Endothelial cell of umbilical vein (primary cell): ENCODE results near the gene PPP1R9A. TPM values are rescaled to one million over a fixed set of nuclear protein-coding genes. Genes with fewer than 3 reads are reported as not detected.

Source experiments
- BruUV-seq: library from RNA; stranded (reverse); fragments of 400-500 nt; replicated peaks from 2 replicates; lab custom pipeline; 2021; lab: Mats Ljungman, UMichigan
- CTCF ChIA-PET: fragments of 300-600, 350-600 bp; sonication (Branson Sonifier 250); formaldehyde crosslinking; loops from one replicate; lab custom pipeline; 2021; ENCODE audit warnings: antibody characterized with exemption, inconsistent platforms; lab: Charles Lee
- POLR2A ChIA-PET: fragments of 300-600, 350-600 bp; sonication (Branson Sonifier 250); formaldehyde crosslinking; loops from one replicate; lab custom pipeline; 2021; ENCODE audit warnings: antibody characterized with exemption, inconsistent platforms; lab: Charles Lee
- DNase-seq: peaks from one replicate; pipeline ENCODE4 v3.0.0-alpha.2; 2011; ENCODE audit warnings: low read depth, low spot score
- FAIRE-seq: peaks from 2 replicates; lab custom pipeline; 2011; peaks lifted over from hg19 to GRCh38; lab: Jason Lieb, UNC
- H2AFZ ChIP-seq: 2 replicates; pipeline ENCODE4 v1.6.0; 2012; ENCODE audit warnings: low read depth, low read length, control low read depth, inconsistent platforms
- H3K27ac ChIP-seq: 2 replicates; pipeline ENCODE4 v1.5.1; 2011; ENCODE audit warnings: low read depth, mild to moderate bottlenecking, control low read depth, low read length, moderate library complexity; ENCODE audit not compliant: insufficient read depth
- H3K27me3 ChIP-seq, 2 experiments: 2 replicates each; pipeline versions ENCODE4 v1.6.0 to v1.6.1; 2011; ENCODE audit warnings: low read length in 2 of 2, mixed read lengths in 1 of 2; ENCODE audit not compliant: control insufficient read depth in 2 of 2, insufficient read depth in 2 of 2
- H3K36me3 ChIP-seq, 2 experiments: 2 replicates in 1 of 2; 3 replicates in 1 of 2; pipeline ENCODE4 v1.5.1; 2011; ENCODE audit warnings: low read length in 2 of 2, mild to moderate bottlenecking in 1 of 2, moderate library complexity in 1 of 2; ENCODE audit not compliant: control insufficient read depth in 2 of 2, insufficient read depth in 2 of 2; ENCODE audit errors: extremely low read depth in 1 of 2
- H3K4me1 ChIP-seq: 3 replicates; pipeline ENCODE4 v1.5.1; 2011; ENCODE audit warnings: mild to moderate bottlenecking, low read length; ENCODE audit not compliant: control insufficient read depth, insufficient read depth; ENCODE audit errors: extremely low read depth
- H3K4me2 ChIP-seq: 2 replicates; pipeline ENCODE4 v1.6.1; 2011; ENCODE audit warnings: low read length, control low read depth, mixed read lengths; ENCODE audit not compliant: insufficient read depth
- H3K4me3 ChIP-seq, 3 experiments: fragments of 200-600 bp in 1 of 3; sonication (generic), shearing (Covaris generic) in 1 of 3; replicated peaks in 1 of 3; 2 replicates each; pipeline ENCODE4 v1.5.1; 2011 to 2016; ENCODE audit warnings: control low read depth in 3 of 3, low read length in 3 of 3, mild to moderate bottlenecking in 2 of 3, inconsistent platforms in 1 of 3, low read depth in 1 of 3, moderate library complexity in 1 of 3; ENCODE audit not compliant: insufficient read depth in 1 of 3
- H3K79me2 ChIP-seq: 2 replicates; pipeline ENCODE4 v1.6.0; 2012; ENCODE audit warnings: low read length, inconsistent platforms; ENCODE audit not compliant: control insufficient read depth, insufficient read depth
- H3K9ac ChIP-seq: replicated peaks from 2 replicates; pipeline ENCODE3; 2011; ENCODE audit warnings: low read length, control low read depth; ENCODE audit not compliant: insufficient read depth; ENCODE audit errors: extremely low read depth
- H3K9me1 ChIP-seq: replicated peaks from 3 replicates; pipeline ENCODE4 v1.6.0; 2011; ENCODE audit warnings: mild to moderate bottlenecking, low read length; ENCODE audit not compliant: control insufficient read depth, insufficient read depth; ENCODE audit errors: extremely low read depth
- H3K9me3 ChIP-seq: replicated peaks from 2 replicates; pipeline ENCODE4 v1.5.1; 2012; ENCODE audit warnings: low read length, inconsistent platforms; ENCODE audit not compliant: control insufficient read depth, insufficient read depth
- H4K20me1 ChIP-seq: replicated peaks from 2 replicates; pipeline ENCODE3; 2011; ENCODE audit warnings: mild to moderate bottlenecking, low read length; ENCODE audit not compliant: control insufficient read depth, insufficient read depth; ENCODE audit errors: extremely low read depth
- EZH2 ChIP-seq: IDR thresholded peaks from 2 replicates; pipeline ENCODE4 v1.6.1; 2012; ENCODE audit warnings: borderline replicate concordance, low read depth, mild to moderate bottlenecking, moderate library complexity, low read length, inconsistent platforms; ENCODE audit not compliant: severe bottlenecking
- FOS ChIP-seq: IDR thresholded peaks from 2 replicates; pipeline ENCODE4 v1.6.1; 2011; ENCODE audit warnings: mild to moderate bottlenecking, low read length, moderate library complexity, borderline replicate concordance; ENCODE audit not compliant: insufficient read depth
- GATA2 ChIP-seq: IDR thresholded peaks from 2 replicates; pipeline ENCODE4 v1.7.0; 2011; ENCODE audit warnings: low read depth, mild to moderate bottlenecking, moderate library complexity, mixed read lengths, low read length; ENCODE audit not compliant: insufficient read length, insufficient read depth
- JUN ChIP-seq: IDR thresholded peaks from 2 replicates; pipeline ENCODE4 v1.6.1; 2011; ENCODE audit warnings: borderline replicate concordance, low read depth; ENCODE audit not compliant: insufficient read length, insufficient read depth
- POLR2A ChIP-seq: IDR thresholded peaks from 2 replicates; pipeline ENCODE4 v1.6.1; 2012; ENCODE audit warnings: low read depth, mild to moderate bottlenecking, control low read depth, low read length
- POLR2AphosphoS5 ChIP-seq: IDR thresholded peaks from 2 replicates; pipeline ENCODE4 v1.6.1; 2012; ENCODE audit warnings: low read depth, mild to moderate bottlenecking, control low read depth, low read length, moderate library complexity; ENCODE audit not compliant: insufficient read depth
- dilution Hi-C: fragments of 300-500 bp; cut with MboI; formaldehyde crosslinking; loops from one replicate; pipeline ENCODE4 v1.15.0; 2019; ENCODE audit warnings: low sequenced_read_pairs; ENCODE audit not compliant: extremely low pct_ligation_motif_present
- intact Hi-C: fragments of 100-400 bp; cut with micrococcal nuclease; formaldehyde crosslinking; loops from one replicate; pipeline ENCODE4 v1.10.0; 2022
- polyA plus RNA-seq, 4 experiments: library from polyadenylated mRNA; depleted of rRNA in 3 of 4; stranded (reverse) in 3 of 4; unstranded in 1 of 4; fragments of >200 nt; gene quantifications; 2 replicates each; pipeline versions ENCODE4 v1.2.1 to v1.2.3, GENCODE V29; 2011 to 2012; ENCODE audit warnings: missing spikeins in 1 of 4
- total RNA-seq: library from RNA; stranded (reverse); gene quantifications from 2 replicates; pipeline ENCODE4 v1.2.3, GENCODE V29; 2021
- TF ChIP-seq, protein P1 (sequence below): IDR thresholded peaks from 2 replicates; pipeline ENCODE4 v1.6.1; 2011; ENCODE audit not compliant: insufficient read depth, insufficient read length
- TF ChIP-seq, protein P2 (sequence below), 2 donors: IDR thresholded peaks; 1 replicate in 1 of 2; 2 replicates in 1 of 2; pipeline ENCODE4 v1.5.1; 2011; ENCODE audit warnings: low read length in 2 of 2, mild to moderate bottlenecking in 2 of 2, moderate library complexity in 2 of 2, control low read depth in 1 of 2, inconsistent platforms in 1 of 2, low read depth in 1 of 2; ENCODE audit not compliant: insufficient read depth in 1 of 2; ENCODE audit errors: extremely low read depth in 1 of 2

Gene PPP1R9A
- total and polyA plus RNA-seq, 2 donors (not counting 3 experiments of a cell fraction or from before 2014, with no cell fraction given) = 0.50 to 3.0 TPM

DNA sequence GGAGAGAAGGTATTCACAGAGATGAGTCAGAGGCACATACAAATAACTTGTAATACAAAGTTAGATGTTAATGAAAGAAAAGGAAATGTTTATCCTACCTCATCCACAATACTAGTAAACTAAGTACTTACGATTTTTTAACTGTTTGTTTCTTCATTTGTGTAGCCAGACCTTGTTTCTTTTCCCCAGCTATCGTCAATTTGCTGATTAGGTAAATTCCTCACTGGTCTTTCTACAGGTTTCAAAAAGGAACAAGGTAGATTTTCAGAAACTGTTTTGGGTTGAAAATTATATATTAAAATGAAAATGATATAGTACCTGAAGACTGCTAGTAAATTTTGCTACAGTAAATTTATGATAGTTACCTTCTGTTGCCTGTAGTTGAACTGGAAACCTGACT is 360.4 kb downstream of the PPP1R9A start:
- TF ChIP-seq, protein P1, sequence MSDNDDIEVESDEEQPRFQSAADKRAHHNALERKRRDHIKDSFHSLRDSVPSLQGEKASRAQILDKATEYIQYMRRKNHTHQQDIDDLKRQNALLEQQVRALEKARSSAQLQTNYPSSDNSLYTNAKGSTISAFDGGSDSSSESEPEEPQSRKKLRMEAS = no peak
- TF ChIP-seq EZH2 (no peak), JUN (no peak), POLR2A (no peak), GATA2 (no peak), POLR2AphosphoS5 (no peak), FOS (no peak)
- TF ChIP-seq, protein P2, sequence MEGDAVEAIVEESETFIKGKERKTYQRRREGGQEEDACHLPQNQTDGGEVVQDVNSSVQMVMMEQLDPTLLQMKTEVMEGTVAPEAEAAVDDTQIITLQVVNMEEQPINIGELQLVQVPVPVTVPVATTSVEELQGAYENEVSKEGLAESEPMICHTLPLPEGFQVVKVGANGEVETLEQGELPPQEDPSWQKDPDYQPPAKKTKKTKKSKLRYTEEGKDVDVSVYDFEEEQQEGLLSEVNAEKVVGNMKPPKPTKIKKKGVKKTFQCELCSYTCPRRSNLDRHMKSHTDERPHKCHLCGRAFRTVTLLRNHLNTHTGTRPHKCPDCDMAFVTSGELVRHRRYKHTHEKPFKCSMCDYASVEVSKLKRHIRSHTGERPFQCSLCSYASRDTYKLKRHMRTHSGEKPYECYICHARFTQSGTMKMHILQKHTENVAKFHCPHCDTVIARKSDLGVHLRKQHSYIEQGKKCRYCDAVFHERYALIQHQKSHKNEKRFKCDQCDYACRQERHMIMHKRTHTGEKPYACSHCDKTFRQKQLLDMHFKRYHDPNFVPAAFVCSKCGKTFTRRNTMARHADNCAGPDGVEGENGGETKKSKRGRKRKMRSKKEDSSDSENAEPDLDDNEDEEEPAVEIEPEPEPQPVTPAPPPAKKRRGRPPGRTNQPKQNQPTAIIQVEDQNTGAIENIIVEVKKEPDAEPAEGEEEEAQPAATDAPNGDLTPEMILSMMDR (IDR thresholded peaks at IDR 0.05; ENCODE audit: extremely low read depth in 1 of 2, insufficient read depth in 1 of 2, low read depth in 1 of 2, low read length in 2 of 2) = no peak
- Histone ChIP-seq H3K9ac (no peak overlapping the region), H3K4me1 (no peaks in the 10 kb centered on the region), H3K79me2 (no peaks in the 10 kb centered on the region), H3K4me2 (no peak overlapping the region), H3K27me3 (no peaks in the 10 kb centered on the region), H3K4me3 (no peak overlapping the region), H4K20me1 (no peaks in the 10 kb centered on the region), H3K9me1 (no peaks in the 10 kb centered on the region), H3K9me3 (no peaks in the 10 kb centered on the region), H3K36me3 (no peaks in the 10 kb centered on the region), H3K27ac (no peak overlapping the region), H2AFZ (no peak overlapping the region)
- dilution Hi-C loops = no loop called here
- FAIRE-seq = no peak
- intact Hi-C loops = no loop called here
- POLR2A ChIA-PET = no interaction called here
- no TSS peak for BruUV-seq
- CTCF ChIA-PET = interaction anchor here (0.9 to 2.8 kb wide), 2 partner anchors 21 to 60 kb away, joined by 3 to 11 read pairs; no protein-coding TSS in a partner anchor
- DNase-seq = no peak
